IMR-90 (cell line): Measurements from ENCODE around the gene MARCHF7. TPM values are rescaled to one million over a fixed set of nuclear protein-coding genes. Genes with fewer than 3 reads are reported as not detected.
A peak's percentile ranks its signal among the peaks of the same experiment; 100 is the strongest.

Experiments used
- ATAC-seq: fragments of 200-7000 bp; cut with Tn5 transposase; 2 replicates; pipeline ENCODE4 v1.9.1; 2020; ENCODE audit warnings: low read depth, mild to moderate bottlenecking, moderate library complexity
- BruUV-seq: library from RNA; stranded (reverse); fragments of 400-500 nt; replicated peaks from 2 replicates; lab custom pipeline; 2021; lab: Mats Ljungman, UMichigan
- CTCF ChIA-PET: fragments of 300-600 bp; formaldehyde crosslinking; extraction: SDS; loops from one replicate; lab custom pipeline; 2021; ENCODE audit warnings: antibody characterized with exemption; lab: Yijun Ruan, JAX
- POLR2A ChIA-PET: fragments of 300-600 bp; sonication (Branson Sonifier 250); formaldehyde crosslinking; loops from one replicate; lab custom pipeline; 2022; ENCODE audit warnings: antibody characterized with exemption; ENCODE audit not compliant: unreplicated experiment; lab: Charles Lee
- DNase-seq: peaks from one replicate; pipeline ENCODE4 v3.0.0; 2013
- H2AFZ ChIP-seq: replicated peaks from 2 replicates; pipeline ENCODE3; 2013; ENCODE audit warnings: low read length, mild to moderate bottlenecking; ENCODE audit not compliant: poor library complexity
- H2AK5ac ChIP-seq: 2 replicates; pipeline ENCODE4 v1.6.1; 2013; ENCODE audit warnings: low read depth, low read length, inconsistent platforms
- H2AK9ac ChIP-seq: replicated peaks from 2 replicates; pipeline ENCODE3; 2013; ENCODE audit warnings: mild to moderate bottlenecking, low read depth, low read length, moderate library complexity; ENCODE audit not compliant: poor library complexity
- H2BK120ac ChIP-seq: 2 replicates; pipeline ENCODE4 v1.6.1; 2013; ENCODE audit warnings: low read depth, low read length, inconsistent platforms
- H2BK15ac ChIP-seq: 3 replicates; pipeline ENCODE4 v1.6.1; 2013; ENCODE audit warnings: low read depth, low read length, inconsistent platforms
- H2BK20ac ChIP-seq: 2 replicates; pipeline ENCODE4 v1.6.1; 2013; ENCODE audit warnings: low read depth, mild to moderate bottlenecking, inconsistent platforms, low read length, moderate library complexity
- H2BK5ac ChIP-seq: 2 replicates; pipeline ENCODE4 v1.6.1; 2013; ENCODE audit warnings: mild to moderate bottlenecking, low read depth, low read length, inconsistent platforms; ENCODE audit not compliant: poor library complexity, severe bottlenecking
- H3K14ac ChIP-seq: replicated peaks from 2 replicates; pipeline ENCODE4 v1.6.1; 2013; ENCODE audit warnings: low read depth, low read length, inconsistent platforms
- H3K18ac ChIP-seq: 2 replicates; pipeline ENCODE4 v1.6.1; 2013; ENCODE audit warnings: low read depth, low read length, control low read depth
- H3K23ac ChIP-seq: 2 replicates; pipeline ENCODE4 v1.6.1; 2013; ENCODE audit warnings: low read depth, low read length, inconsistent platforms
- H3K27ac ChIP-seq: 2 replicates; pipeline ENCODE4 v1.5.1; 2013; ENCODE audit warnings: mild to moderate bottlenecking, control low read depth, low read length; ENCODE audit not compliant: insufficient read depth
- H3K27me3 ChIP-seq: 2 replicates; pipeline ENCODE4 v1.6.1; 2013; ENCODE audit warnings: low read length; ENCODE audit not compliant: control insufficient read depth, insufficient read depth
- H3K36me3 ChIP-seq: 2 replicates; pipeline ENCODE4 v1.6.1; 2013; ENCODE audit warnings: low read length, mixed read lengths; ENCODE audit not compliant: control insufficient read depth, insufficient read depth
- H3K4ac ChIP-seq: 2 replicates; pipeline ENCODE4 v1.6.1; 2013; ENCODE audit warnings: low read depth, low read length, inconsistent platforms
- H3K4me1 ChIP-seq: 2 replicates; pipeline ENCODE4 v1.6.1; 2013; ENCODE audit warnings: low read length, mixed read lengths; ENCODE audit not compliant: control insufficient read depth, insufficient read depth
- H3K4me2 ChIP-seq: 2 replicates; pipeline ENCODE4 v1.6.1; 2013; ENCODE audit warnings: low read depth, mild to moderate bottlenecking, control low read depth, low read length, moderate library complexity
- H3K4me3 ChIP-seq: 2 replicates; pipeline ENCODE4 v1.5.1; 2013; ENCODE audit warnings: low read depth, mild to moderate bottlenecking, control low read depth, low read length, moderate library complexity; ENCODE audit not compliant: insufficient read depth
- H3K56ac ChIP-seq: 2 replicates; pipeline ENCODE4 v1.6.1; 2013; ENCODE audit warnings: low read length, inconsistent platforms; ENCODE audit not compliant: insufficient read depth; ENCODE audit errors: extremely low read depth
- H3K79me1 ChIP-seq, 2 experiments: 2 replicates each; pipeline ENCODE4 v1.6.1; 2013; ENCODE audit warnings: low read length in 2 of 2, inconsistent platforms in 1 of 2, low read depth in 1 of 2
- H3K9ac ChIP-seq: 2 replicates; pipeline ENCODE4 v1.6.1; 2013; ENCODE audit warnings: low read depth, low read length, control low read depth
- H3K9me1 ChIP-seq: 2 replicates; pipeline ENCODE4 v1.6.1; 2013; ENCODE audit warnings: low read length, inconsistent platforms; ENCODE audit not compliant: insufficient read depth
- H3K9me3 ChIP-seq: 2 replicates; pipeline ENCODE4 v1.6.1; 2013; ENCODE audit warnings: low read length; ENCODE audit not compliant: control insufficient read depth, insufficient read depth
- H4K20me1 ChIP-seq: 2 replicates; pipeline ENCODE4 v1.6.1; 2013; ENCODE audit warnings: low read length, inconsistent platforms; ENCODE audit not compliant: insufficient read depth
- H4K5ac ChIP-seq: 2 replicates; pipeline ENCODE4 v1.6.1; 2013; ENCODE audit warnings: mild to moderate bottlenecking, low read depth, low read length, control low read depth
- H4K8ac ChIP-seq, 2 experiments: 2 replicates each; pipeline ENCODE4 v1.6.1; 2013; ENCODE audit warnings: low read depth in 2 of 2, low read length in 2 of 2, control low read depth in 1 of 2, inconsistent platforms in 1 of 2
- H4K91ac ChIP-seq: 2 replicates; pipeline ENCODE4 v1.6.1; 2013; ENCODE audit warnings: low read depth, low read length, inconsistent platforms; ENCODE audit not compliant: insufficient read depth
- MAZ ChIP-seq: IDR thresholded peaks from 2 replicates; pipeline ENCODE4 v1.6.1; 2012; ENCODE audit warnings: low read depth, mild to moderate bottlenecking, low read length, improper control_type of control experiment, moderate library complexity, borderline replicate concordance
- POLR2A ChIP-seq: IDR thresholded peaks from 2 replicates; pipeline ENCODE4 v1.6.1; 2012; ENCODE audit warnings: mild to moderate bottlenecking, low read depth, low read length
- RFX5 ChIP-seq: IDR thresholded peaks from 2 replicates; pipeline ENCODE4 v1.8.0; 2012; ENCODE audit warnings: low read depth, mild to moderate bottlenecking, low read length, moderate library complexity
- WGBS, 2 experiments: methylation state at CpG; one replicate each; pipeline versions ENCODE4 v1.1.5 to v1.1.7; 2013; ENCODE audit warnings: missing lambda C conversion rate in 2 of 2; ENCODE audit not compliant: insufficient read length in 1 of 2; ENCODE audit errors: extremely low coverage in 2 of 2; 5-methylcytosine and 5-hydroxymethylcytosine counted together
- dilution Hi-C: fragments of 300-500 bp; cut with HindIII; formaldehyde crosslinking; loops from one replicate; pipeline ENCODE4 v1.14.3; 2018; ENCODE audit warnings: low sequenced_read_pairs; ENCODE audit not compliant: unreplicated experiment
- in situ Hi-C: fragments of 300-500 bp; cut with MboI; formaldehyde crosslinking; loops from 3 replicates; pipeline ENCODE4 v1.14.3; 2019; ENCODE audit warnings: low sequenced_read_pairs, inconsistent platforms, mixed read lengths
- intact Hi-C: fragments of 100-400 bp; cut with micrococcal nuclease; formaldehyde crosslinking; loops from 2 replicates; pipeline ENCODE4 v1.10.0; 2022
- polyA plus RNA-seq, 3 experiments: library from polyadenylated mRNA; depleted of rRNA; stranded (reverse); fragments of >200 nt; gene quantifications; 2 replicates each; pipeline ENCODE4 v1.2.3, GENCODE V29; 2012; ENCODE audit warnings: low replicate concordance in 1 of 3
- total RNA-seq: library from RNA; depleted of rRNA; stranded (reverse); fragments of >200 nt; gene quantifications from 2 replicates; pipeline ENCODE4 v1.2.3, GENCODE V29; 2012

The MARCHF7 gene
- total and polyA plus RNA-seq, 2 of the 4 experiments (the other 2 are of a cell fraction): 59.1 to 193 TPM

DNA sequence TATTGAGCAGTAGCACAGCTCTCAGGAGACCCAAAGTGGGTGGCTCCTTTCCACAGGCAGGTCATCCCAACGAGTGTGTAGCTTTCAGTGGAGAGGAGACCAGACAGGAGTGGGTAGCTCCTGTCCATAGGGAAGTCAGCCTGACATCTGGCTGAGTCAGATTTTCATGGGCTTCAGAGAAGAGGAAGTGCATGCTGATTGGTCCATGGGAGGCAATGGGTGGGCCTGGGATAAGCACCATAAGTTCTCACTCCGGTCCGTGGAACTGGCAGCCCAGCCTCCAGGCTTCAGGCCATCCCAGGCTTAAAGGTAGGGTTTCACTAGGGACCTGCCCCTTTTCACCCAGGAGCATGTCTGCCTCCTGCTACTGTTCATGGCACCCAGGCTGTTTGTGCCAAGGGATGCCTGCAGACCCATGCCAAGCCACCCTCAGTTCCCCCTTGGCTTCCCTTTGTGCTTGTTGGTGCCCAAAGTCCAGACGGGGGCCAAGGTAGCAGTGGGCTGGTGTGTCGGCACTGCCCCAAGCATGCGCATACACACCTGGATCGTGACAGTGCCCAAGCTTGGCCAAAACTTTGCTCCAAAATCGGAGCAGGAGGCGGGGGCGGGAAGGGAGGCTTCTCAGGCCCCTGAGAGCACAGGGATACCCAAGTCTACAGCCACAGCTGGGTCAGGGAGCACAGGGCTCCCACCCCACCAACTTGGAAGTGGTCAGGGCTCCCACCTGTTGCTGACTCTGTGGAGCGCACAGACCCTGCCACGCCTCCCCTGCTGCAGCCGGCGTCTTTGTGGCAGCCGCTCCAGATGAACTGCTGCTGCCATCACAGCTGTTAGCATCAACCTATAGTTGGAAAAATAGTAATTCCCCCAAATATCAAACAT lies 26.4 kb downstream of the MARCHF7 start:
- no TSS peak for BruUV-seq
- Histone ChIP-seq H3K36me3 (peaks cover 39% of the 10 kb centered on the region), H3K27ac (no peak overlapping the region), H2BK5ac (no peak overlapping the region), H3K9me1 (peaks cover 27% of the 10 kb centered on the region), H3K79me1 (peaks cover 30 to 60% of the 10 kb centered on the region in 2 experiments), H3K4me2 (no peak overlapping the region), H3K18ac (no peak overlapping the region), H4K8ac (no peak overlapping the region), H2AFZ (no peak overlapping the region), H2BK20ac (no peak overlapping the region), H4K20me1 (peaks cover 76% of the 10 kb centered on the region), H3K9ac (no peak overlapping the region), H3K23ac (no peak overlapping the region), H3K9me3 (no peaks in the 10 kb centered on the region), H2BK120ac (no peak overlapping the region), H4K91ac (no peak overlapping the region), H3K4me3 (no peak overlapping the region), H3K4me1 (no peaks in the 10 kb centered on the region; the same call in 1 of the 2 replicates), H3K14ac (no peak overlapping the region), H2AK9ac (peak overlapping the region; percentile 50), H3K4ac (no peak overlapping the region), H3K27me3 (no peaks in the 10 kb centered on the region), H4K5ac (no peak overlapping the region), H2BK15ac (no peak overlapping the region), H2AK5ac (no peak overlapping the region), H3K56ac (no peak overlapping the region)
- POLR2A ChIA-PET: no interaction called here
- 90% methylated on average over 7 of the region's 15 CpGs; no CpG with 5 or more reads in 1 of the 2 experiments for WGBS, 2 experiments
- DNase-seq: no peak
- dilution Hi-C loops (no loop called here), in situ Hi-C loops (no loop called here), intact Hi-C loops (no loop called here)
- ATAC-seq: no peak
- CTCF ChIA-PET: no interaction called here
- 0 out of 2 replicates have a peak, but pooled peaks have one; percentile 19 for TF ChIP-seq POLR2A
- no peak for TF ChIP-seq RFX5
- no peak for TF ChIP-seq MAZ
